Tibial nerve (tissue), 4 donors: ENCODE data around the gene ZNF493.

Experiments
- EP300 ChIP-seq, 2 donors: sonication (generic); formaldehyde crosslinking; IDR thresholded peaks; one replicate each; pipeline ENCODE4 v1.6.1; 2017; ENCODE audit warnings: antibody characterized with exemption in 2 of 2, mild to moderate bottlenecking in 1 of 2
- TF ChIP-seq, protein P1 (sequence below), 5 experiments: fragments of 200-600 bp in 3 of 5; fragments of 450-650 bp in 2 of 5; sonication (generic) in 3 of 5; IDR thresholded peaks; one replicate each; pipeline ENCODE4 v1.5.1; 2016 to 2019; ENCODE audit warnings: antibody characterized with exemption in 5 of 5, mild to moderate bottlenecking in 3 of 5, moderate library complexity in 2 of 5

DNA sequence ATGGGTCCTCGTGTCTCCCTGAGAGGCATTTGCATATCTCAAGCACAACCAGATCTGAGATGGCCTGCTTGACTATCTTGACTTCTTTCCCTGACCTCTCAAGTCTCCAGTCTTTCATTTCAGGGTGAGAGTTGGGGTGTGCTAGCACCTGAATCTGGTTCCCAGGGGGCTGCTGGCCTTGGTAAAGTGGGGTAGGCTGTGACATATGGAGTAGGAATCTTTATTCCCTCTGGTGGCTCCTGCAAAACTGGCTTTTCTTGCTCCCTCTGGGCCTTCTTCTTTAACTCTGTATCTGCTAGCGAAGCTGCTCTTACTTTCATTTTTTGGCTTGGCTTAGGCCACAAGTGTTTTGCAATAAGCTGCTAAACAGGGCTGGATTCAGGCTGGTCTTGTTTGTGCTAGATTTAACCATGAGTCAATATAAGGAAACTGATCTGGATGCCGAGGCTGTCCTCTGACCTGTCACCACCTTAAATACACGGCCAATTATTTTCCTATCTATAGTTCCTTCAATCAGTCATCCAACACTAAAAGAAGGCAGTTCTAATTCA is 42.3 kb downstream of the ZNF493 start:
- TF ChIP-seq, protein P1, sequence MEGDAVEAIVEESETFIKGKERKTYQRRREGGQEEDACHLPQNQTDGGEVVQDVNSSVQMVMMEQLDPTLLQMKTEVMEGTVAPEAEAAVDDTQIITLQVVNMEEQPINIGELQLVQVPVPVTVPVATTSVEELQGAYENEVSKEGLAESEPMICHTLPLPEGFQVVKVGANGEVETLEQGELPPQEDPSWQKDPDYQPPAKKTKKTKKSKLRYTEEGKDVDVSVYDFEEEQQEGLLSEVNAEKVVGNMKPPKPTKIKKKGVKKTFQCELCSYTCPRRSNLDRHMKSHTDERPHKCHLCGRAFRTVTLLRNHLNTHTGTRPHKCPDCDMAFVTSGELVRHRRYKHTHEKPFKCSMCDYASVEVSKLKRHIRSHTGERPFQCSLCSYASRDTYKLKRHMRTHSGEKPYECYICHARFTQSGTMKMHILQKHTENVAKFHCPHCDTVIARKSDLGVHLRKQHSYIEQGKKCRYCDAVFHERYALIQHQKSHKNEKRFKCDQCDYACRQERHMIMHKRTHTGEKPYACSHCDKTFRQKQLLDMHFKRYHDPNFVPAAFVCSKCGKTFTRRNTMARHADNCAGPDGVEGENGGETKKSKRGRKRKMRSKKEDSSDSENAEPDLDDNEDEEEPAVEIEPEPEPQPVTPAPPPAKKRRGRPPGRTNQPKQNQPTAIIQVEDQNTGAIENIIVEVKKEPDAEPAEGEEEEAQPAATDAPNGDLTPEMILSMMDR (IDR thresholded peaks at IDR 0.05) = no peak
- TF ChIP-seq EP300 (IDR thresholded peaks at IDR 0.05) = no peak
